ENCODE measurements around the gene NENF.

DNA sequence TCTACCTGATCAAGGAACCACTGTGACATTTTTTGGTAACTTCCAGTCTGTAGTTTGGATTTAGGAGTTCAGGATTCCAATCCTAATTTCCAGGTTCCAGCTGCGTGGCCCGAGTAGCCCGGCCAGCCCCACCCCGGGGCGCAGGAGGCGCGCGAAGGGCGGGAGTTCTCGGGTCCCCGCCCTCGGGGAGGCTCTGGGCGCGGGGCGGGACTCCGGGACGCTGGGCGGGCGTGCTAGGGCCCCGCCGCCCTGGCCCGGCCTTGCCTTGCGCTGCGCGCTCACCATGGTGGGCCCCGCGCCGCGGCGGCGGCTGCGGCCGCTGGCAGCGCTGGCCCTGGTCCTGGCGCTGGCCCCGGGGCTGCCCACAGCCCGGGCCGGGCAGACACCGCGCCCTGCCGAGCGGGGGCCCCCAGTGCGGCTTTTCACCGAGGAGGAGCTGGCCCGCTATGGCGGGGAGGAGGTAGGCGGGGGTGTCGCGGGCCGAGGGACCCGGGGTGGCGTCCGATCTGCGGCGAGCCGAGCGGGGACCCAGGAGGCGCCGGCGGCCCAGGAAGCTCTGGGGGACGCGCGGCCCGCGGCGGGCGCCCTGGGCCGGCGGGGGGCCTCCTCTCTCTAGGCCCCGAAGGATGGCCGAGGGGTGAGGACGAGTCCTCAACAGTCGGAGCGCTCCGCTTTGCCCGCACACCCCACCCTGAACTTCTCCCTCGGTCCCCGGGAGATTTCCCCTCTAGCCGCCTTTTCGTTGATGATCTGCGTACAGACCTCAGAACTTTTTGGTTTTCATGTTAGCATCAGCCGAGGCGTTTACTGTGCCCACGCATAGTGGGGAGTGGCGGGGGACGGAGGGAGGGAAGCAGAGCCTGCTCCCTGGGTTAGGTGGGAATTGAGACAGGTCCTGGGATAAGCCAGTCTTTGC, at the start of gene NENF:
- TF ChIP-seq, protein P1, sequence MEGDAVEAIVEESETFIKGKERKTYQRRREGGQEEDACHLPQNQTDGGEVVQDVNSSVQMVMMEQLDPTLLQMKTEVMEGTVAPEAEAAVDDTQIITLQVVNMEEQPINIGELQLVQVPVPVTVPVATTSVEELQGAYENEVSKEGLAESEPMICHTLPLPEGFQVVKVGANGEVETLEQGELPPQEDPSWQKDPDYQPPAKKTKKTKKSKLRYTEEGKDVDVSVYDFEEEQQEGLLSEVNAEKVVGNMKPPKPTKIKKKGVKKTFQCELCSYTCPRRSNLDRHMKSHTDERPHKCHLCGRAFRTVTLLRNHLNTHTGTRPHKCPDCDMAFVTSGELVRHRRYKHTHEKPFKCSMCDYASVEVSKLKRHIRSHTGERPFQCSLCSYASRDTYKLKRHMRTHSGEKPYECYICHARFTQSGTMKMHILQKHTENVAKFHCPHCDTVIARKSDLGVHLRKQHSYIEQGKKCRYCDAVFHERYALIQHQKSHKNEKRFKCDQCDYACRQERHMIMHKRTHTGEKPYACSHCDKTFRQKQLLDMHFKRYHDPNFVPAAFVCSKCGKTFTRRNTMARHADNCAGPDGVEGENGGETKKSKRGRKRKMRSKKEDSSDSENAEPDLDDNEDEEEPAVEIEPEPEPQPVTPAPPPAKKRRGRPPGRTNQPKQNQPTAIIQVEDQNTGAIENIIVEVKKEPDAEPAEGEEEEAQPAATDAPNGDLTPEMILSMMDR (IDR thresholded peaks at IDR 0.05): no peak
- TF ChIP-seq EZH2 (IDR thresholded peaks at IDR 0.05; ENCODE audit: borderline replicate concordance, insufficient read depth, low read depth, low read length, poor library complexity, severe bottlenecking): no peak
